ENCODE results near the gene NWD2. TPM values are rescaled to one million over a fixed set of nuclear protein-coding genes. Genes with fewer than 3 reads are reported as not detected.

The NWD2 gene
- total and polyA plus RNA-seq, 9 of the 15 experiments (the other 6 are each of a cell fraction or from before 2014, with no cell fraction given) = not detected

DNA sequence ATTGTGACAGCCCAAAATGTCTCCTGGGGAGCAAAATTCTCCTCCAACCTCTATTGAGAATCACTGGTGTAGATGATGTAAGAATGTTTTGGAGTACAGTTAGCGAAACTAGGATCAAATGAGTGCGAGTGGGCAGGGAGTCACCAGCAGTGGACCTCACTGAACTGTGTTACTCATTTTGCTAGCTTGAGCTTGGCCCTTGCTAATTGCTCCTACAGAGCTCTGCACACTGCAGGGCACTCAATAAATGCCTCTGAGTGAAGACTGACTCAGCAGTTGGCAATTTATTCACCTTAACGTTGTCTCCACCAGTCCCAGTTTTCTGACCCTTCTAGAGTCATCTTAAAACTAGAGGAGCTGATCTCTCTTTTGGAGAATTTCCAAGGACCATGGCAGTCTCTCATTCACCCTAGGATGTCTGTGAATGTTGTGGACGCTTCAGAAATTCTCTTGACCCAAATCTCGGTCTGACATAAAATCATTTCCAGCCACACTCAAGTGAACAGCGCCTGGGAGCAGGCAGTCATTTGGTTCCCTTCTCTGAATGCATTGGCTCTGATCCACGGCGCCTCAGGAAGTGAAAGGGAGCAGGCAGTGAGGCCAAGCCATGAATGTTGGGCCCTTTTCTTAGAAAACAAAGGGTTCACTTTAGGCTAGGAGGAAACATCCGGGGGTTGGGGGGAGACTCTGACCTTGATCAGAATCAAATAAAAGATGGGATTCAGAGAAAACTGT is 148.1 kb downstream of the NWD2 start (continued):
- TF ChIP-seq, protein P1, sequence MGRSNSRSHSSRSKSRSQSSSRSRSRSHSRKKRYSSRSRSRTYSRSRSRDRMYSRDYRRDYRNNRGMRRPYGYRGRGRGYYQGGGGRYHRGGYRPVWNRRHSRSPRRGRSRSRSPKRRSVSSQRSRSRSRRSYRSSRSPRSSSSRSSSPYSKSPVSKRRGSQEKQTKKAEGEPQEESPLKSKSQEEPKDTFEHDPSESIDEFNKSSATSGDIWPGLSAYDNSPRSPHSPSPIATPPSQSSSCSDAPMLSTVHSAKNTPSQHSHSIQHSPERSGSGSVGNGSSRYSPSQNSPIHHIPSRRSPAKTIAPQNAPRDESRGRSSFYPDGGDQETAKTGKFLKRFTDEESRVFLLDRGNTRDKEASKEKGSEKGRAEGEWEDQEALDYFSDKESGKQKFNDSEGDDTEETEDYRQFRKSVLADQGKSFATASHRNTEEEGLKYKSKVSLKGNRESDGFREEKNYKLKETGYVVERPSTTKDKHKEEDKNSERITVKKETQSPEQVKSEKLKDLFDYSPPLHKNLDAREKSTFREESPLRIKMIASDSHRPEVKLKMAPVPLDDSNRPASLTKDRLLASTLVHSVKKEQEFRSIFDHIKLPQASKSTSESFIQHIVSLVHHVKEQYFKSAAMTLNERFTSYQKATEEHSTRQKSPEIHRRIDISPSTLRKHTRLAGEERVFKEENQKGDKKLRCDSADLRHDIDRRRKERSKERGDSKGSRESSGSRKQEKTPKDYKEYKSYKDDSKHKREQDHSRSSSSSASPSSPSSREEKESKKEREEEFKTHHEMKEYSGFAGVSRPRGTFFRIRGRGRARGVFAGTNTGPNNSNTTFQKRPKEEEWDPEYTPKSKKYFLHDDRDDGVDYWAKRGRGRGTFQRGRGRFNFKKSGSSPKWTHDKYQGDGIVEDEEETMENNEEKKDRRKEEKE (IDR thresholded peaks at IDR 0.05; ENCODE audit: borderline replicate concordance in 1 of 2, control insufficient read depth in 1 of 2, low read depth in 2 of 2, low read length in 1 of 2) = no peak
- TF ChIP-seq, protein P2, sequence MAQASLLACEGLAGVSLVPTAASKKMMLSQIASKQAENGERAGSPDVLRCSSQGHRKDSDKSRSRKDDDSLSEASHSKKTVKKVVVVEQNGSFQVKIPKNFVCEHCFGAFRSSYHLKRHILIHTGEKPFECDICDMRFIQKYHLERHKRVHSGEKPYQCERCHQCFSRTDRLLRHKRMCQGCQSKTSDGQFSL (CRISPR knock-in tag; IDR thresholded peaks at IDR 0.05) = no peak
- TF ChIP-seq, protein P2 (tag; IDR thresholded peaks at IDR 0.05) = no peak
- TF ChIP-seq HSF4 (CRISPR knock-in tag; IDR thresholded peaks at IDR 0.05; ENCODE audit: borderline replicate concordance) (no peak), POLR2A (conservative IDR thresholded peaks at IDR 0.05) (no peak), SUPT5H (IDR thresholded peaks at IDR 0.05) (no peak), MAFG (tag; conservative IDR thresholded peaks at IDR 0.05) (no peak), DACH1 (IDR thresholded peaks at IDR 0.05; ENCODE audit: partially characterized antibody) (no peak), FOXK2 (conservative IDR thresholded peaks at IDR 0.05 in 1 of 2, IDR thresholded peaks at IDR 0.05 in 1 of 2; ENCODE audit: low read depth in 2 of 2) (no peak), ZSCAN32 (CRISPR knock-in tag; IDR thresholded peaks at IDR 0.05) (no peak), FOSL1 (tag; conservative IDR thresholded peaks at IDR 0.05) (no peak), RBM14 (IDR thresholded peaks at IDR 0.05; ENCODE audit: borderline replicate concordance, insufficient read depth, low read depth, low read length) (no peak), ZNF408 (CRISPR knock-in tag; IDR thresholded peaks at IDR 0.05; ENCODE audit: low read depth) (no peak)
- TF ChIP-seq, protein P3, sequence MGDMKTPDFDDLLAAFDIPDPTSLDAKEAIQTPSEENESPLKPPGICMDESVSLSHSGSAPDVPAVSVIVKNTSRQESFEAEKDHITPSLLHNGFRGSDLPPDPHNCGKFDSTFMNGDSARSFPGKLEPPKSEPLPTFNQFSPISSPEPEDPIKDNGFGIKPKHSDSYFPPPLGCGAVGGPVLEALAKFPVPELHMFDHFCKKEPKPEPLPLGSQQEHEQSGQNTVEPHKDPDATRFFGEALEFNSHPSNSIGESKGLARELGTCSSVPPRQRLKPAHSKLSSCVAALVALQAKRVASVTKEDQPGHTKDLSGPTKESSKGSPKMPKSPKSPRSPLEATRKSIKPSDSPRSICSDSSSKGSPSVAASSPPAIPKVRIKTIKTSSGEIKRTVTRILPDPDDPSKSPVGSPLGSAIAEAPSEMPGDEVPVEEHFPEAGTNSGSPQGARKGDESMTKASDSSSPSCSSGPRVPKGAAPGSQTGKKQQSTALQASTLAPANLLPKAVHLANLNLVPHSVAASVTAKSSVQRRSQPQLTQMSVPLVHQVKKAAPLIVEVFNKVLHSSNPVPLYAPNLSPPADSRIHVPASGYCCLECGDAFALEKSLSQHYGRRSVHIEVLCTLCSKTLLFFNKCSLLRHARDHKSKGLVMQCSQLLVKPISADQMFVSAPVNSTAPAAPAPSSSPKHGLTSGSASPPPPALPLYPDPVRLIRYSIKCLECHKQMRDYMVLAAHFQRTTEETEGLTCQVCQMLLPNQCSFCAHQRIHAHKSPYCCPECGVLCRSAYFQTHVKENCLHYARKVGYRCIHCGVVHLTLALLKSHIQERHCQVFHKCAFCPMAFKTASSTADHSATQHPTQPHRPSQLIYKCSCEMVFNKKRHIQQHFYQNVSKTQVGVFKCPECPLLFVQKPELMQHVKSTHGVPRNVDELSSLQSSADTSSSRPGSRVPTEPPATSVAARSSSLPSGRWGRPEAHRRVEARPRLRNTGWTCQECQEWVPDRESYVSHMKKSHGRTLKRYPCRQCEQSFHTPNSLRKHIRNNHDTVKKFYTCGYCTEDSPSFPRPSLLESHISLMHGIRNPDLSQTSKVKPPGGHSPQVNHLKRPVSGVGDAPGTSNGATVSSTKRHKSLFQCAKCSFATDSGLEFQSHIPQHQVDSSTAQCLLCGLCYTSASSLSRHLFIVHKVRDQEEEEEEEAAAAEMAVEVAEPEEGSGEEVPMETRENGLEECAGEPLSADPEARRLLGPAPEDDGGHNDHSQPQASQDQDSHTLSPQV (IDR thresholded peaks at IDR 0.05) = no peak
- TF ChIP-seq, protein P4, sequence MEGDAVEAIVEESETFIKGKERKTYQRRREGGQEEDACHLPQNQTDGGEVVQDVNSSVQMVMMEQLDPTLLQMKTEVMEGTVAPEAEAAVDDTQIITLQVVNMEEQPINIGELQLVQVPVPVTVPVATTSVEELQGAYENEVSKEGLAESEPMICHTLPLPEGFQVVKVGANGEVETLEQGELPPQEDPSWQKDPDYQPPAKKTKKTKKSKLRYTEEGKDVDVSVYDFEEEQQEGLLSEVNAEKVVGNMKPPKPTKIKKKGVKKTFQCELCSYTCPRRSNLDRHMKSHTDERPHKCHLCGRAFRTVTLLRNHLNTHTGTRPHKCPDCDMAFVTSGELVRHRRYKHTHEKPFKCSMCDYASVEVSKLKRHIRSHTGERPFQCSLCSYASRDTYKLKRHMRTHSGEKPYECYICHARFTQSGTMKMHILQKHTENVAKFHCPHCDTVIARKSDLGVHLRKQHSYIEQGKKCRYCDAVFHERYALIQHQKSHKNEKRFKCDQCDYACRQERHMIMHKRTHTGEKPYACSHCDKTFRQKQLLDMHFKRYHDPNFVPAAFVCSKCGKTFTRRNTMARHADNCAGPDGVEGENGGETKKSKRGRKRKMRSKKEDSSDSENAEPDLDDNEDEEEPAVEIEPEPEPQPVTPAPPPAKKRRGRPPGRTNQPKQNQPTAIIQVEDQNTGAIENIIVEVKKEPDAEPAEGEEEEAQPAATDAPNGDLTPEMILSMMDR (IDR thresholded peaks at IDR 0.05 in 2 of 3, conservative IDR thresholded peaks at IDR 0.05 in 1 of 3; ENCODE audit: insufficient read depth in 2 of 3, low read depth in 1 of 3, low read length in 3 of 3) = no peak
